ENCODE measurements around the gene RASSF4. TPM values are rescaled to one million over a fixed set of nuclear protein-coding genes. Genes with fewer than 3 reads are reported as not detected.
"Not testable (repeated sequence)": the region's sequence is repeated elsewhere in the genome, so short reads cannot be mapped to it uniquely, and the experiment has no call there.

Gene RASSF4
- total RNA-seq, 2 donors from 2014 or later, result 44.5 to 50.8 TPM

DNA sequence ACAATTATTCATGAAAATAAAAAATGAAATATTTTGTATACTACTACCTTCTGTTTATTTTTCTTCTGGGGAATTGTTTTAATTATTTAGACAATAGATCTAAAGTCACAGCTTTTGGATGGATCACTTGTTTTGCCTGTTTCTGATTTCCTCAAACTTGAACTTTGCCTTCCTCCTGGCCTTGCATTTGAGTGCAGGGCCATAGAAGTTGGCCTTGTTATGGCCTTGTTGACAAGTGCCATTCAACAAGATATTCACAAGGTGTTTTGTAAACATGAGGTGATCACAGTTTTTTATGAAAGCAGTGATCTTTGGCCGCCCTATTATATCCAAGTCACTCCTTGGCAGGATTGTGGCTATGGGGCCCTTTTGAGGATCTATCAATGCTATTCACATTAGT, 45.7 kb downstream of the RASSF4 start:
- no peak for DNase-seq
- no peak overlapping the region for H3K27ac ChIP-seq
- no peak for TF ChIP-seq POLR2A (IDR thresholded peaks at IDR 0.05)
- TF ChIP-seq, protein P1, sequence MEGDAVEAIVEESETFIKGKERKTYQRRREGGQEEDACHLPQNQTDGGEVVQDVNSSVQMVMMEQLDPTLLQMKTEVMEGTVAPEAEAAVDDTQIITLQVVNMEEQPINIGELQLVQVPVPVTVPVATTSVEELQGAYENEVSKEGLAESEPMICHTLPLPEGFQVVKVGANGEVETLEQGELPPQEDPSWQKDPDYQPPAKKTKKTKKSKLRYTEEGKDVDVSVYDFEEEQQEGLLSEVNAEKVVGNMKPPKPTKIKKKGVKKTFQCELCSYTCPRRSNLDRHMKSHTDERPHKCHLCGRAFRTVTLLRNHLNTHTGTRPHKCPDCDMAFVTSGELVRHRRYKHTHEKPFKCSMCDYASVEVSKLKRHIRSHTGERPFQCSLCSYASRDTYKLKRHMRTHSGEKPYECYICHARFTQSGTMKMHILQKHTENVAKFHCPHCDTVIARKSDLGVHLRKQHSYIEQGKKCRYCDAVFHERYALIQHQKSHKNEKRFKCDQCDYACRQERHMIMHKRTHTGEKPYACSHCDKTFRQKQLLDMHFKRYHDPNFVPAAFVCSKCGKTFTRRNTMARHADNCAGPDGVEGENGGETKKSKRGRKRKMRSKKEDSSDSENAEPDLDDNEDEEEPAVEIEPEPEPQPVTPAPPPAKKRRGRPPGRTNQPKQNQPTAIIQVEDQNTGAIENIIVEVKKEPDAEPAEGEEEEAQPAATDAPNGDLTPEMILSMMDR (IDR thresholded peaks at IDR 0.05), result no peak
- peaks cover 32% of the 10 kb centered on the region for H3K4me1 ChIP-seq
- H3K27me3 ChIP-seq, result no peaks in the 10 kb centered on the region
- WGBS, 2 donors, result 76 to 94% methylated on average over 1 of the region's 1 CpG
- H3K4me3 ChIP-seq, result no peak overlapping the region
- no peak for ATAC-seq
- no peaks in the 10 kb centered on the region for H3K9me3 ChIP-seq
- intact Hi-C loops (cut with DNase I), result no loop called here
- no peaks in the 10 kb centered on the region for H3K36me3 ChIP-seq (replicated peaks in 1 of 2; ENCODE audit: insufficient read depth in 1 of 2, low read depth in 2 of 2)

DNA sequence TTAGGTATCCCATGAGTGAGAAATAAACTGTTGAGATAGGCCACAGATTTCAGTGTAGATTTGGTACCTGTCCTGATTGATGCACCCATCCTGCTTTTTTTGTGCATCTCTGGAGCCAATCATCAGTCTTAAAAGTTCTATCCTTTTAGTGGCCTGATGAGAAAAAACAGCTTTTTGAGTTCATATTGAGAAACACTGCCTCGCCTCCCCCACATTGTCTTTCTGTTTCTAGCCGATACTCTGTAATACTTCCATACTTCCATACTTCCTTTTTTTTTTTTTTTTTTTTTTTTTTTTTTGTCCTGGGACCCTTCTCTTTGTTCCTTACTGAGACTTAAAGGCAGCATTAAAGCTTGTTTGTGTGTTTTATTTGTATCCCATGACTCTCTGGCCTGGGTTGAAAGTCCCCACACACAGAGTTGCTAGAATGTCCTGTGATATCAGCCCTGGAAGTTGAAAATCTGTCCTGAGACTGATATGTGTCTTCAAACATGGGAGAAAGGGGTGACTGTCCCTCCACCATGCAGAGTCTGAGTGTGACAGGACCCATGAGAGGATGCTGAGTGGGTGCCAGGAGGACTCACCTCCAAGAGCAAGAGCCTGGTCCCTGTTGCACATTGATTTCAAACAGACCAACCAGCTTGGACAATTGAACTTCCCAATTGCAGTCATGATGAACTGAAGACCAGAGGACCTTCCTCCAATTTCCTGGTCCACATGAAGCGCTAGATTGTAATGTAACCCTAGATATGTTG, 46.9 kb downstream of the RASSF4 start:
- ATAC-seq (no peak), DNase-seq (no peak)
- Histone ChIP-seq H3K4me1 (peaks cover 27% of the 10 kb centered on the region), H3K36me3 (replicated peaks in 1 of 2; ENCODE audit: insufficient read depth in 1 of 2, low read depth in 2 of 2) (no peaks in the 10 kb centered on the region), H3K27me3 (no peaks in the 10 kb centered on the region), H3K4me3 (no peak overlapping the region), H3K27ac (no peak overlapping the region), H3K9me3 (no peaks in the 10 kb centered on the region)
- intact Hi-C loops (cut with DNase I), result no loop called here
- 88 to 92% methylated on average over 3 of the region's 3 CpGs for WGBS, 2 donors
- TF ChIP-seq, protein P1 (IDR thresholded peaks at IDR 0.05), result no peak
- no peak for TF ChIP-seq POLR2A (IDR thresholded peaks at IDR 0.05)

GRCh38 chr10:45008524-45009161, 49.0 kb downstream of the RASSF4 start:
- no peak overlapping the region for H3K4me3 ChIP-seq
- ATAC-seq (peak; percentile 96), DNase-seq (peak in 3 of 4 donors; percentile 55 to 76 (median 55))
- H3K27me3 ChIP-seq, result no peaks in the 10 kb centered on the region
- H3K9me3 ChIP-seq, result no peaks in the 10 kb centered on the region
- TF ChIP-seq, protein P1 (IDR thresholded peaks at IDR 0.05), result peak; percentile 44 to 94 (median 89)
- no peak for TF ChIP-seq POLR2A (IDR thresholded peaks at IDR 0.05)
- no peak overlapping the region for H3K27ac ChIP-seq
- intact Hi-C loops (cut with DNase I), result no loop called here
- no peaks in the 10 kb centered on the region for H3K36me3 ChIP-seq (replicated peaks in 1 of 2; ENCODE audit: insufficient read depth in 1 of 2, low read depth in 2 of 2)
- WGBS, 2 donors, result 4% methylated on average over 8 of the region's 8 CpGs
- peaks cover 14% of the 10 kb centered on the region for H3K4me1 ChIP-seq

DNA sequence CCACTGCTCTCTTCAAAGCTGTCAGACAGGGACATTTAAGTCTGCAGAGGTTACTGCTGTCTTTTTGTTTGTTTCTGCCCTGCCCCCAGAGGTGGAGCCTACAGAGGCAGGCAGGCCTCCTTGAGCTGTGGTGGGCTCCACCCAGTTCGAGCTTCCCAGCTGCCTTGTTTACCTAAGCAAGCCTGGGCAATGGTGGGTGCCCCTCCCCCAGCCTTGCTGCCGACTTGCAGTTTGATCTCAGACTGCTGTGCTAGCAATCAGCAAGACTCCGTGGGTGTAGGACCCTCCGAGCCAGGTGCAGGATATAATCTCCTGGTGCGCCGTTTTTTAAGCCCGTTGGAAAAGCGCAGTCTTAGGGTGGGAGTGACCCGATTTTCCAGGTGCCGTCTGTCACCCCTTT, 55.0 kb downstream of the RASSF4 start:
- H3K27me3 ChIP-seq; H3K36me3 ChIP-seq (replicated peaks in 1 of 2; ENCODE audit: insufficient read depth in 1 of 2, low read depth in 2 of 2); DNase-seq; H3K27ac ChIP-seq; H3K4me3 ChIP-seq; ATAC-seq; intact Hi-C loops (cut with DNase I); H3K9me3 ChIP-seq: not testable (repeated sequence)
- 75 to 78% methylated on average over 9 to 10 of the region's 10 CpGs for WGBS, 2 donors
- peaks cover 17% of the 10 kb centered on the region for H3K4me1 ChIP-seq

- Histone ChIP-seq H3K9me3 (no peaks in the 10 kb centered on the region), H3K4me3 (no peak overlapping the region), H3K4me1 (peaks cover 17% of the 10 kb centered on the region), H3K27me3 (no peaks in the 10 kb centered on the region), H3K27ac (no peak overlapping the region), H3K36me3 (replicated peaks in 1 of 2; ENCODE audit: insufficient read depth in 1 of 2, low read depth in 2 of 2) (no peaks in the 10 kb centered on the region)
- no peak for ATAC-seq
- WGBS, 2 donors, result 15 to 16% methylated on average over 2 of the region's 2 CpGs
- no peak for DNase-seq
- TF ChIP-seq POLR2A (IDR thresholded peaks at IDR 0.05), result no peak
- TF ChIP-seq, protein P1 (IDR thresholded peaks at IDR 0.05), result no peak
- intact Hi-C loops (cut with DNase I), result no loop called here
Observed at GRCh38 chr10:45015590-45015989, 56.0 kb downstream of the RASSF4 start.

Measured in body of pancreas (tissue), 4 donors.